Prostate gland (tissue), 2 donors: ENCODE data around the gene NUDT19. TPM values are rescaled to one million over a fixed set of nuclear protein-coding genes. Genes with fewer than 3 reads are reported as not detected.
"Not testable (repeated sequence)": the region's sequence is repeated elsewhere in the genome, so short reads cannot be mapped to it uniquely, and the experiment has no call there.

ENCODE experiments used
- DNase-seq: peaks from one replicate; pipeline ENCODE4 v3.0.0-alpha.2; 2019; ENCODE audit warnings: low spot score
- H3K27ac ChIP-seq, 2 donors: fragments of 200-600 bp; sonication (generic); 2 replicates each; pipeline ENCODE4 v1.5.1; 2017 to 2019
- H3K27me3 ChIP-seq: fragments of 200-600 bp; sonication (generic); replicated peaks from 2 replicates; pipeline ENCODE4 v1.5.1; 2019; ENCODE audit not compliant: insufficient read depth
- H3K36me3 ChIP-seq, 2 donors: fragments of 200-600 bp; sonication (generic); 1 replicate in 1 of 2; 2 replicates in 1 of 2; pipeline versions ENCODE4 v1.5.1 to v1.8.1; 2017 to 2019
- H3K4me1 ChIP-seq: fragments of 200-600 bp; sonication (generic); replicated peaks from 2 replicates; pipeline ENCODE4 v1.5.1; 2019
- H3K4me3 ChIP-seq, 2 donors: fragments of 200-600 bp; sonication (generic); 2 replicates each; pipeline ENCODE4 v1.5.1; 2017 to 2019
- H3K9me3 ChIP-seq: fragments of 200-600 bp; sonication (generic); 2 replicates; pipeline ENCODE4 v1.5.1; 2017
- POLR2A ChIP-seq: fragments of 450-650 bp; IDR thresholded peaks from one replicate; pipeline ENCODE4 v1.6.1; 2016; ENCODE audit warnings: antibody characterized with exemption, mild to moderate bottlenecking
- POLR2AphosphoS5 ChIP-seq: sonication (generic); formaldehyde crosslinking; IDR thresholded peaks from one replicate; pipeline ENCODE4 v1.6.1; 2017; ENCODE audit warnings: antibody characterized with exemption
- WGBS: methylation state at CpG from one replicate; pipeline ENCODE4 v1.1.5; 2018; 5-methylcytosine and 5-hydroxymethylcytosine counted together
- intact Hi-C: fragments of 100-400 bp; cut with DNase I; formaldehyde crosslinking; loops from one replicate; pipeline ENCODE4 v1.14.2; 2022
- total RNA-seq, 2 donors: library from RNA; depleted of rRNA; stranded (reverse); fragments of >200 nt; gene quantifications; one replicate each; pipeline ENCODE4 v1.1.0, GENCODE V29; 2016
- TF ChIP-seq, protein P1 (sequence below), 4 experiments: fragments of 200-600 bp in 2 of 4; fragments of 450-650 bp in 2 of 4; sonication (generic) in 2 of 4; IDR thresholded peaks; 1 replicate in 3 of 4; 2 replicates in 1 of 4; pipeline ENCODE4 v1.5.1; 2016 to 2019; ENCODE audit warnings: antibody characterized with exemption in 4 of 4, mild to moderate bottlenecking in 2 of 4, moderate library complexity in 2 of 4

NUDT19 gene
- total RNA-seq, 2 donors from 2014 or later: 21.7 to 22.4 TPM

DNA sequence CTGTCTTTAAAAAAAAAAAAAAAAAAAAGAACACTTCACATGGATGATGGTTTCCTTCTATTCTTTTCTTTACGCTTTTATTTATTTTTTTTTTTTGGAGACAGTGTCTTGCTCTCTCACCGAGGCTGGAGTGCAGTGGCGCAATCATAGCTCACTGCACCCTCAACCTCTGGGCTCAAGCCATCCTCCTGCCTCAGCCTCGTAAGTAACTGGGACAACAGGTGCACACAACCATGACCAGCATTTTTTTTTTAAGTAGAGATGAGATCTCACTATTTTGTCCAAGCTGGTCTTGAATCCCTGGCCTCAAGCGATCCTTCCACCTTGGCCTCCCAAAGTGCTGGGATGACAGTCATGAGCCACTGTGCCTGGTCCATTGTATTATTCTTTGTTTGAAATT, 41.0 kb upstream of the NUDT19 start:
- Histone ChIP-seq H3K4me1 (no peaks in the 10 kb centered on the region), H3K4me3 (no peak overlapping the region), H3K36me3 (peaks cover 0 to 3% of the 10 kb centered on the region in 2 donors), H3K9me3 (no peaks in the 10 kb centered on the region), H3K27me3 (no peaks in the 10 kb centered on the region), H3K27ac (no peak overlapping the region)
- 94% methylated on average over 5 of the region's 5 CpGs for WGBS
- TF ChIP-seq POLR2AphosphoS5 (no peak), POLR2A (no peak)
- TF ChIP-seq, protein P1, sequence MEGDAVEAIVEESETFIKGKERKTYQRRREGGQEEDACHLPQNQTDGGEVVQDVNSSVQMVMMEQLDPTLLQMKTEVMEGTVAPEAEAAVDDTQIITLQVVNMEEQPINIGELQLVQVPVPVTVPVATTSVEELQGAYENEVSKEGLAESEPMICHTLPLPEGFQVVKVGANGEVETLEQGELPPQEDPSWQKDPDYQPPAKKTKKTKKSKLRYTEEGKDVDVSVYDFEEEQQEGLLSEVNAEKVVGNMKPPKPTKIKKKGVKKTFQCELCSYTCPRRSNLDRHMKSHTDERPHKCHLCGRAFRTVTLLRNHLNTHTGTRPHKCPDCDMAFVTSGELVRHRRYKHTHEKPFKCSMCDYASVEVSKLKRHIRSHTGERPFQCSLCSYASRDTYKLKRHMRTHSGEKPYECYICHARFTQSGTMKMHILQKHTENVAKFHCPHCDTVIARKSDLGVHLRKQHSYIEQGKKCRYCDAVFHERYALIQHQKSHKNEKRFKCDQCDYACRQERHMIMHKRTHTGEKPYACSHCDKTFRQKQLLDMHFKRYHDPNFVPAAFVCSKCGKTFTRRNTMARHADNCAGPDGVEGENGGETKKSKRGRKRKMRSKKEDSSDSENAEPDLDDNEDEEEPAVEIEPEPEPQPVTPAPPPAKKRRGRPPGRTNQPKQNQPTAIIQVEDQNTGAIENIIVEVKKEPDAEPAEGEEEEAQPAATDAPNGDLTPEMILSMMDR (IDR thresholded peaks at IDR 0.05): no peak
- intact Hi-C loops: no loop called here
- no peak for DNase-seq

DNA sequence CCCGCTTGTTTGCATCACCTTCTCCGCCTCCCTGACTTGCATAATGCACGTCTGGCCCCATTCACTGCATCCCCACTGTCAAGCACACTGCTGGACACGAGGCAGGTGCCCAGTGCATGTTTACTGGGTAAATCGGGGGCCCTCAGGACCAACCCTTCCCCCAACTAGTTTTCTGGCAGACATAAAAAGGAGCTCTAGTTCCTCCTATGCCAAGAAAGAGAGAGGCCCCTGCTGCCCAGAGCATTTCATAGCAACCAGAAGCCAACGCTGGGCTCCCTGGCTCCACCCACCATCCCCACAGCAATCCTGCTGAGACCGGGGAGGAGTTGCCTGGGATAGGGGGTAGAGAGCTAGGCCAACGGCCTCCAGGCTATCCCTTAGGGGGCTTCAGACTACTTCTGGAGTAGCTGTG, 39.9 kb upstream of the NUDT19 start:
- no peak overlapping the region for H3K4me3 ChIP-seq
- no peaks in the 10 kb centered on the region for H3K4me1 ChIP-seq
- WGBS: 54% methylated on average over 8 of the region's 8 CpGs
- H3K36me3 ChIP-seq: peaks cover 0 to 3% of the 10 kb centered on the region in 2 donors
- intact Hi-C loops: no loop called here
- no peaks in the 10 kb centered on the region for H3K27me3 ChIP-seq
- TF ChIP-seq POLR2A (no peak), POLR2AphosphoS5 (no peak)
- TF ChIP-seq, protein P1 (IDR thresholded peaks at IDR 0.05): no peak
- no peak for DNase-seq
- H3K27ac ChIP-seq: no peak overlapping the region
- no peaks in the 10 kb centered on the region for H3K9me3 ChIP-seq

DNA sequence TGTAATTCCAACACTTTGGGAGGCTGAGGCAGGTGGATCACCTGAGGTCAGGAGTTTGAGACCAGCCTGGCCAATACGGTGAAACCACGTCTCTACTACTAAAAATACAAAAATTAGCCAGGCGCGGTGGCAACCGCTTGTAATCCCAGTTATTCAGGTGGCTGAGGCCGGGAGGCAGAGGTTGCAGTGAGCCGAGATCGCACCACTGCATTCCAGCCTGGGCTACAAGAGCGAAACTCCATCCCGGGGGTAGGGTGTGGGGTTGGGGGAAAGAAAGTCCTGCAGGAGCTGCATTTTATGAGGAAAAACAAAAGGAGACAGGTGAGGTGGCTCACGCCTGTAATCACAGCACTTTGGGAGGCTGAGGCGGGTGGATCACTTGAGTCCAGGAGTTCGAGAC, 39.3 kb upstream of the NUDT19 start:
- H3K27ac ChIP-seq, H3K36me3 ChIP-seq, H3K4me1 ChIP-seq, DNase-seq, H3K27me3 ChIP-seq, H3K4me3 ChIP-seq, intact Hi-C loops, H3K9me3 ChIP-seq: not testable (repeated sequence)
- 94% methylated on average over 13 of the region's 13 CpGs for WGBS

DNA sequence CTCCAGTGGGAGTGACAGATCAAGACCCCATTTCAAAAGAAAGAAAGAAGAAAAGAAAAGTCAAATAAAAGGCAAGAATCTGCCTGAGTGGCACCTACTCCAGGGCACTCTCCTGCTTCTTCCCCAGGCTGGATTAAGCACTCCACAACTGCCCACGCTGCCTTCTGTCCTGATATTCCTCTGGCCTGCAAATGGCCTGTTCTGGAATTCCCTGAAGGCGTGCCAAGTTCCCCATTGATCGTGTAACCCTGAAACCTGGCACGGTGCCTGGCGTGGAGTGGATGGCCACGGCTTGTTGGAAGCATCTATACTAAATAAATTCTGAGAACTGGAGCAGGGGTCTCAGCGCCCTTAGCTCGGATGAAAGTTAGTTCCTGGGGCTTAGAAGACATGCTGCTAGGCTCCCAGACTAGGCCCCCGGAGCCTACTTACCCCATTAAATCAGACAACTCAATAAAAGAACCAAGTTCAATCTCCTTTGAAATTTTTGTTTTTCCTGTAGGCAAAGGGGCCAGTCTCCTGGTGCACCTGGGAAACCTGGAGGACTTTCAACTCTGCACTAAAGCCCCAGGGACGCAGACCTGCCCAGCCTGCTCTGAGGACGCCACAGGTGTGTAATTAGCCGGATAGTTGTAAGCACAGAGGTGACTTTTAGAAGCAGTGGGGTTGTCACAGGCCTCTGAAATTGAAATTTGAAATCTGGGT, 38.6 kb upstream of the NUDT19 start:
- H3K36me3 ChIP-seq: peaks cover 0 to 3% of the 10 kb centered on the region in 2 donors
- TF ChIP-seq, protein P1 (IDR thresholded peaks at IDR 0.05): no peak
- TF ChIP-seq POLR2AphosphoS5 (no peak), POLR2A (no peak)
- no peaks in the 10 kb centered on the region for H3K9me3 ChIP-seq
- no peaks in the 10 kb centered on the region for H3K4me1 ChIP-seq
- peak; percentile 16 for DNase-seq
- intact Hi-C loops: no loop called here
- no peaks in the 10 kb centered on the region for H3K27me3 ChIP-seq
- no peak overlapping the region for H3K4me3 ChIP-seq
- WGBS: 23% methylated on average over 12 of the region's 12 CpGs
- H3K27ac ChIP-seq: peak overlapping the region in 1 of 2 donors; percentile 14

DNA sequence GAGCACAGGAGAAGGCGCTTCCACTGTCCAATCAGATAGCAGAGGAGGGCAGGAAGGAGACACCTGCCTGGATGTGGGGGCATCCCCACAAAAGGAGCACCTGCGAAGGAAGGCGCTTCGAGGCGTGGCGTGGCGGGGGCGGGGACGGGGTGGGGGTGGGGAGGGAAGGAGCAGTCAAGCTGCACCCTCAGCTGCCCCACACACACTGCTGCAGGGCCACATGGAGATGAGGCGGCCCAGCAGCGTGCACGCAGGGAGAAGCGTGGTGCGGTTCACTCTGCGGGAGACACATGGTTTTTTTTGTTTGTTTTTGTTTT, 38.1 kb upstream of the NUDT19 start:
- Histone ChIP-seq H3K9me3 (no peaks in the 10 kb centered on the region), H3K4me3 (no peak overlapping the region), H3K4me1 (no peaks in the 10 kb centered on the region), H3K36me3 (peaks cover 0 to 3% of the 10 kb centered on the region in 2 donors), H3K27me3 (no peaks in the 10 kb centered on the region), H3K27ac (no peak overlapping the region)
- intact Hi-C loops: no loop called here
- DNase-seq: no peak
- TF ChIP-seq POLR2A (no peak), POLR2AphosphoS5 (no peak)
- TF ChIP-seq, protein P1 (IDR thresholded peaks at IDR 0.05): no peak
- 39% methylated on average over 15 of the region's 15 CpGs for WGBS

DNA sequence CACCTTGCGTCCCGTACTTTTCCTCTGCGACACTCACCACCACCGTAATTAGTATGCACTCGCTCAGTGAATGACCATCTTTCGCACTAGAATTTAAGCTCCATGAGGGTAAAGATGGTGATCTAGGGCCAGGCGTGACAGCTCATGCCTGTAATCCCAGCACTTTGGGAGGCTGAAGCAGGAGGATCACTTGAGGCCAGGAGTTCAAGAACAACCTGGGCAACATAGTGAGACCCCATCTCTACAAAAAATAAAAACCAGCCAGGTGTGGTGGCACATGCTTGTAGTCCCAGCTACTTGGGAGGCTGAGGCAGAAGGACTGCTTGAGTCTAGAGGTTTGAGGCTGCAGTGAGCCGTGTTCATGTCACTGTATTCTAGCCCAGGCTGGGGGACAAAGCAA, 35.2 kb upstream of the NUDT19 start:
- H3K27ac ChIP-seq, H3K9me3 ChIP-seq, H3K27me3 ChIP-seq, DNase-seq, intact Hi-C loops, H3K36me3 ChIP-seq, H3K4me3 ChIP-seq, H3K4me1 ChIP-seq: not testable (repeated sequence)
- WGBS: 96% methylated on average over 8 of the region's 8 CpGs
